GM13976 (cell line): Measurements from ENCODE around the gene MAN1C1.
A peak's percentile ranks its signal among the peaks of the same experiment; 100 is the strongest.

Source experiments
- DNase-seq: peaks from one replicate; pipeline ENCODE4 v3.0.0; 2012; ENCODE audit warnings: low spot score
- in situ Hi-C: fragments of 300-500 bp; cut with MboI; formaldehyde crosslinking; loops from one replicate; pipeline ENCODE4 v1.12.0; 2022; ENCODE audit warnings: low sequenced_read_pairs, mixed read lengths, inconsistent platforms; ENCODE audit not compliant: unreplicated experiment
- TF ChIP-seq, protein P1 (sequence below): IDR thresholded peaks from 2 replicates; pipeline ENCODE4 v1.5.1; 2012; ENCODE audit warnings: borderline replicate concordance, mild to moderate bottlenecking; ENCODE audit not compliant: insufficient read depth; ENCODE audit errors: extremely low read depth, missing control alignments, control extremely low read depth

The MAN1C1 gene

DNA sequence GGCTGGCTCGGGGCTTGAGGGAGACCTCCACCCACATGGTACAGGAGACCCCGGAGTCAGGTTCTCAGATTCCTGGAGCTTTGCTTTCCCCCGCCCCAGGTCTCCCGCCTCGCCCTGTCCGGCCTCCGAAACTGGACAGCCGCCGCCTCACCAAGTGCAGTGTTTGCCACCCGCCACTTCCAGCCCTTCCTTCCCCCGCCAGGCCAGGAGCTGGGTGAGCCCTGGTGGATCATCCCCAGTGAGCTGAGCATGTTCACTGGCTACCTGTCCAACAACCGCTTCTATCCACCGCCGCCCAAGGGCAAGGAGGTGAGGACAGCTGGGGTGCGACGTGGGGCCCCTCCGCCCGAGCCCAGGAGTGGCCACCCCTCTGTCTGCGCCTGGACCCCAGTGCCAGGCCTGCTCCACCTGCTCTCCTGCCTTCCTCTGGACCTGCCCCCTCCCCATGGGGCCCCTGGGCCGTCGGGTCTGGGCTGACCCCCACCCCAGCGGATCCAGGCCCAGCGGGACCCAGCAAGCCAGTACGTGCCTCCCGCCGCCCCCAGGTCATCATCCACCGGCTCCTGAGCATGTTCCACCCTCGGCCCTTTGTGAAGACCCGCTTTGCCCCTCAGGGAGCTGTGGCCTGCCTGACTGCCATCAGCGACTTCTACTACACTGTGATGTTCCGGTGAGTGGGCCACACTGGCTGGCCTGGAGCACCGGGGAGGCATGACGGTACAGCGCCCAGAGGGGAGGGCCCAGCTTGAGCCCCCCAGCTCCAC lies 192.1 kb downstream of the MAN1C1 start:
- in situ Hi-C loops: loop anchor here (25.0 kb wide), 1 partner anchor 396 kb away; the partner anchor contains the start of gene RHCE
- no peak for DNase-seq
- TF ChIP-seq, protein P1, sequence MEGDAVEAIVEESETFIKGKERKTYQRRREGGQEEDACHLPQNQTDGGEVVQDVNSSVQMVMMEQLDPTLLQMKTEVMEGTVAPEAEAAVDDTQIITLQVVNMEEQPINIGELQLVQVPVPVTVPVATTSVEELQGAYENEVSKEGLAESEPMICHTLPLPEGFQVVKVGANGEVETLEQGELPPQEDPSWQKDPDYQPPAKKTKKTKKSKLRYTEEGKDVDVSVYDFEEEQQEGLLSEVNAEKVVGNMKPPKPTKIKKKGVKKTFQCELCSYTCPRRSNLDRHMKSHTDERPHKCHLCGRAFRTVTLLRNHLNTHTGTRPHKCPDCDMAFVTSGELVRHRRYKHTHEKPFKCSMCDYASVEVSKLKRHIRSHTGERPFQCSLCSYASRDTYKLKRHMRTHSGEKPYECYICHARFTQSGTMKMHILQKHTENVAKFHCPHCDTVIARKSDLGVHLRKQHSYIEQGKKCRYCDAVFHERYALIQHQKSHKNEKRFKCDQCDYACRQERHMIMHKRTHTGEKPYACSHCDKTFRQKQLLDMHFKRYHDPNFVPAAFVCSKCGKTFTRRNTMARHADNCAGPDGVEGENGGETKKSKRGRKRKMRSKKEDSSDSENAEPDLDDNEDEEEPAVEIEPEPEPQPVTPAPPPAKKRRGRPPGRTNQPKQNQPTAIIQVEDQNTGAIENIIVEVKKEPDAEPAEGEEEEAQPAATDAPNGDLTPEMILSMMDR: no peak

DNA sequence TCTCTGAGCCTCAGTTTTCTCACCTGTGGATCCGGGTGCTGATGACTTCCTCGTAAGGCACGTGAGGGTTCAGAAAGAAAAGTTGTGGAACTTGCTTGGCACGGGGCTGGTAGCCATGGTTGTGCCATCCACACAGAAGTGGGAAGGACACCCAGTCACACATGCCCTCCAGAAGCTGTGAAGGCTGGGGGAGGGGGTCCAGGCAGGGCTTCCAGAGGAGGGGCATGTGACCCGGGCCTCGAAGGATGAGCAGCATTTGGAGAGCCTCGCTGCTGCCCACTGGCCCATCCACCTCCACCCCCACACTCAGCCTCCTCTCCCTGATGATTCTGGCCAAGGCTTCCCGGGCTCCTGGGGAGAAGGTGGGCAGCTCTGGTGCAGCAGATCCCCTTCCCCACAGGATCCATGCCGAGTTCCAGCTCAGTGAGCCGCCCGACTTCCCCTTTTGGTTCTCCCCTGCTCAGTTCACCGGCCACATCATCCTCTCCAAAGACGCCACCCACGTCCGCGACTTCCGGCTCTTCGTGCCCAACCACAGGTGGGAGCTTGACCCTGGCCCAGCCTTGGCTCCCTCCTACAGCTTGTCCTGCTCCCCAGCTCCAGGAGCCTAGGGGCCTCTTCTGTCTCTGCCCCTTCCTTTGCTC lies 192.8 kb downstream of the MAN1C1 start:
- in situ Hi-C loops: loop anchor here (25.0 kb wide), 1 partner anchor 397 kb away; the partner anchor contains the start of gene RHCE
- TF ChIP-seq, protein P1: no peak
- peak; percentile 65 for DNase-seq

DNA sequence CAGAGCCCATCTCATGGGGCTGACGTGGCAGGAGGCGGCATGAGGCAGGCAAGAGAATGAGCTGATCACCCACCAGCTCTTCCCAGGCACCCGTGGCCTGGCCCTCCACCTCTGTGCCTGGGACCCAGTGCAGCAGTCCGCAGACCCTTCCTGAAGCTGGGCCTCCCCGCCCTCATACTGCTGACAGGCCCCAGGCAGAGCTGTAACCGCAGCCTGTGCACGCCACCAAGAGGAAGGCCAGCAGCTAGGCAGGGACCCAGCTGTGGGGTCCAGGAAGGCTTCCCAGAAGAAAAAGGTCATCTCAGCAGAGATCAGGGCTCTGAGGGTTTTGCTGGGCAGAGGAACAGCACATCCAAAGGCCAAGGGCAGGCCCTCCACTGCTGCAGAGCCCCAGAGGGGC lies 193.3 kb downstream of the MAN1C1 start:
- TF ChIP-seq, protein P1: peak; percentile 3
- peak; percentile 37 for DNase-seq
- in situ Hi-C loops: loop anchor here (25.0 kb wide), 1 partner anchor 398 kb away; the partner anchor contains the start of gene RHCE

DNA sequence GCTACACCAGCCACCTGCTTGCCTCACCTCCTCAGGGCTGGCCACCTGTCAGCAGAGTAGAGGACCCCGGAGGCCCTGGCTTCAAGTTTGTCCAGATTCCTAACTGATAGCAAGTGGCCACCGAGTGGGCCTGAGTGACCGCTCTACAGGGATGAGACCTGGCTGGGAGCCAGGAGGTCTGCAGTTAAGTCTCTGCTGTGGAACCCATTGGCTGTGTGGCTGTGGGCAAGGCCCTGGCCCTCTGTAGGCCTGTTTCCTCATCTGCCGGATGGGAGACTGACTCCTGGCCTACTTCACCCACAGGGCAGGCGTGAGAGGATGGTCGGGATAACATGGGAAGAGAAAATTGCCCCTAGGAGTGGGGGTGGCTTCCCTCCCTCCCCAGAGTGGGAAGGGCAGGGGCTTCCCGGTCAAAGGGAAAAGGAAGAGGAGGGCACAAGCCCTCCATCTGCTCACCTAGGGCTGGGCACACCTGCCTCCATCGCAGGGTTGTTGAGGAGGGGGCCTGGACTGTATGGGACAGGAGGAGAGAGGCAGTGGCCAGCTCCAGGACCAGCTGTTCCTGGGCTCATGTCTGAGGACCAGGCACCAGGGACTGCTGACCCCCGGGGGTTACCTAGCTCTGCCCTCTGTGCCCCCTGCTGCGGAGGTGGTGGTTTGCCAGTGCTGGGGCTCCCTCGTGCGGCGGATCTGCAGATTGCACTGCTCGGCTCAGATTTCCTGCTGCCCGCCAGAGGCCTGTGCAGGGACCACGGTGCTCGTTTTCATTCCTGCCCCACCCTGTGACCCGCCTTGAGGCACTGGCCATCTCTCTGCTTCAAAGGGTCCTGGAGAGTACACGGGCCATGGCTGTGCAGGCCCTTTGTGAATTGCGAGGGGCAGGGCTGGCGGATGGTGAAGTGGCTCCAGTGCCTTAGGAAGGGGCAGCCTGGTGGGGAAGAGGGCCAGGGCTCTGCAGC lies 194.0 kb downstream of the MAN1C1 start:
- in situ Hi-C loops: loop anchor here (25.0 kb wide), 1 partner anchor 398 kb away; the partner anchor contains the start of gene RHCE
- TF ChIP-seq, protein P1: peak; percentile 97
- DNase-seq: peak; percentile 86

DNA sequence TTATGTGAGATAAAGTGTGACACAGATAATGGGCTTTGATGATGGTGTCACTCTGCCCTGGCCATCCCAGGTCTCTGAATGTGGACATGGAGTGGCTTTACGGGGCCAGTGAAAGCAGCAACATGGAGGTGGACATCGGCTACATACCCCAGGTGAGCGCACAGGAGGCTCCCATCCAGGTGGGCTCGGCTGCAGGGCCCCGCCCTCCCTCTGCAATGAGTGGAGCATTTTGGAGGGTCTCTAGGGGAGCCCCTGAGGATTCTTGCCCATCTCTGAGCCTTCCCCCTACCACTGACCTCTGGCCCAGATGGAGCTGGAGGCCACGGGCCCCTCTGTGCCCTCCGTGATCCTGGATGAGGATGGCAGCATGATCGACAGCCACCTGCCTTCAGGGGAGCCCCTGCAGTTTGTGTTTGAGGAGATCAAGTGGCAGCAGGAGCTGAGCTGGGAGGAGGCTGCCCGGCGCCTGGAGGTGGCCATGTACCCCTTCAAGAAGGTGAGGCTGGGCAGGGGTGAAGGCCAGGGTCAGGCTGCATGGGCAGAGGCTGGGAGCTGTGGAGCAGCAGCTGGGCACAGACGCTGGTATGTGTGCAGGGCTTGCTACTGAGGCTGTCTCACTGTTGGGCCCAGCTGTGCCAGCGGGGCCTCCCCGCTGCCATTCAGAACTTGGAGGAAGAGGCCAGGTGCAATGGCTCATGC lies 194.9 kb downstream of the MAN1C1 start:
- TF ChIP-seq, protein P1: no peak
- in situ Hi-C loops: loop anchor here (25.0 kb wide), 1 partner anchor 399 kb away; the partner anchor contains the start of gene RHCE
- DNase-seq: no peak
